Ishikawa (cell line): ENCODE data around the gene ZFP92.

Experiments
- CEBPB ChIP-seq: IDR thresholded peaks from 2 replicates; pipeline ENCODE4 v1.6.1; 2012
- CREB1 ChIP-seq: IDR thresholded peaks from 2 replicates; pipeline ENCODE4 v1.6.1; 2012; ENCODE audit warnings: low read depth
- EGR1 ChIP-seq: IDR thresholded peaks from 2 replicates; pipeline ENCODE4 v1.6.1; 2012
- FOXM1 ChIP-seq: IDR thresholded peaks from 2 replicates; pipeline ENCODE4 v1.6.1; 2012; ENCODE audit warnings: low read depth, borderline replicate concordance
- MAX ChIP-seq: IDR thresholded peaks from 2 replicates; pipeline ENCODE4 v1.6.1; 2012
- NFIC ChIP-seq: IDR thresholded peaks from 2 replicates; pipeline ENCODE4 v1.6.1; 2012
- RAD21 ChIP-seq: IDR thresholded peaks from 2 replicates; pipeline ENCODE4 v1.6.1; 2012; ENCODE audit warnings: low read depth
- REST ChIP-seq: IDR thresholded peaks from 2 replicates; pipeline ENCODE4 v1.6.1; 2012; ENCODE audit warnings: low read depth, mild to moderate bottlenecking
- TAF1 ChIP-seq: IDR thresholded peaks from 2 replicates; pipeline ENCODE4 v1.6.1; 2012; ENCODE audit warnings: low read depth, mild to moderate bottlenecking
- TCF12 ChIP-seq: IDR thresholded peaks from 2 replicates; pipeline ENCODE4 v1.6.1; 2012; ENCODE audit warnings: low read depth
- TEAD4 ChIP-seq: IDR thresholded peaks from 2 replicates; pipeline ENCODE4 v1.6.1; 2012
- USF1 ChIP-seq: IDR thresholded peaks from 2 replicates; pipeline ENCODE4 v1.6.1; 2012
- YY1 ChIP-seq: IDR thresholded peaks from 2 replicates; pipeline ENCODE4 v1.6.1; 2012; ENCODE audit warnings: low read depth
- ZBTB7A ChIP-seq: IDR thresholded peaks from 2 replicates; pipeline ENCODE4 v1.6.1; 2012; ENCODE audit warnings: low read depth

Gene ZFP92

GRCh38 chrX:153426204-153426603 lies 14.9 kb downstream of the ZFP92 start:
- TF ChIP-seq USF1 (no peak), YY1 (no peak), TCF12 (no peak), TEAD4 (no peak), FOXM1 (no peak), CEBPB (no peak)

GRCh38 chrX:153430796-153431195 lies 19.5 kb downstream of the ZFP92 start:
- TF ChIP-seq REST (no peak), TCF12 (no peak), CREB1 (no peak), EGR1 (no peak), YY1 (no peak), FOXM1 (no peak), TEAD4 (no peak), MAX (no peak), RAD21 (no peak), ZBTB7A (no peak)

GRCh38 chrX:153433161-153433680 lies 21.9 kb downstream of the ZFP92 start:
- TF ChIP-seq TEAD4 (no peak), YY1 (no peak), ZBTB7A (no peak), NFIC (no peak), EGR1 (no peak), TAF1 (no peak), FOXM1 (no peak), TCF12 (no peak), CREB1 (no peak), USF1 (no peak), REST (no peak), MAX (no peak), CEBPB (no peak)

GRCh38 chrX:153433781-153434285 lies 22.6 kb downstream of the ZFP92 start:
- TF ChIP-seq RAD21 (no peak), MAX (no peak), CREB1 (no peak), CEBPB (no peak)

GRCh38 chrX:153434801-153435200 lies 23.5 kb downstream of the ZFP92 start:
- TF ChIP-seq EGR1 (no peak), ZBTB7A (no peak), USF1 (no peak), CEBPB (no peak), FOXM1 (no peak), YY1 (no peak), TEAD4 (no peak), REST (no peak)
